Loucy (cell line): Measurements from ENCODE around the gene NRM.
"Not testable (repeated sequence)": the region's sequence is repeated elsewhere in the genome, so short reads cannot be mapped to it uniquely, and the experiment has no call there.

Source experiments
- H2AFZ ChIP-seq: fragments of 200-600 bp; sonication (generic); 2 replicates; pipeline ENCODE4 v1.6.0; 2016; ENCODE audit warnings: antibody characterized with exemption, mild to moderate bottlenecking, low read length, moderate library complexity
- H3F3A ChIP-seq: fragments of 200-600 bp; 2 replicates; pipeline ENCODE4 v1.6.0; 2016; ENCODE audit warnings: antibody characterized with exemption, low read depth, mild to moderate bottlenecking
- H3K27me3 ChIP-seq: fragments of 200-600 bp; sonication (generic); 2 replicates; pipeline ENCODE4 v1.6.1; 2014; ENCODE audit warnings: low read length, mild to moderate bottlenecking; ENCODE audit not compliant: insufficient read depth, poor library complexity, severe bottlenecking
- H3K36me3 ChIP-seq: fragments of 200-600 bp; sonication (generic); 2 replicates; pipeline ENCODE4 v1.6.1; 2016; ENCODE audit warnings: low read length; ENCODE audit not compliant: insufficient read depth
- H3K4me1 ChIP-seq: fragments of 200-600 bp; sonication (generic); 2 replicates; pipeline ENCODE4 v1.5.1; 2014; ENCODE audit warnings: low read length, mild to moderate bottlenecking; ENCODE audit not compliant: insufficient read depth, poor library complexity, severe bottlenecking
- H3K4me2 ChIP-seq: fragments of 200-600 bp; sonication (generic); 2 replicates; pipeline ENCODE4 v1.6.0; 2014; ENCODE audit warnings: antibody characterized with exemption, low read length, low read depth, mild to moderate bottlenecking; ENCODE audit not compliant: poor library complexity, severe bottlenecking
- H3K4me3 ChIP-seq: fragments of 200-600 bp; sonication (generic); 2 replicates; pipeline ENCODE4 v1.5.1; 2014; ENCODE audit warnings: low read length, mild to moderate bottlenecking, mixed read lengths; ENCODE audit not compliant: poor library complexity, severe bottlenecking
- H3K79me2 ChIP-seq: fragments of 200-600 bp; sonication (generic); 2 replicates; pipeline ENCODE4 v1.6.1; 2014; ENCODE audit warnings: low read length; ENCODE audit not compliant: insufficient read depth
- H3K9ac ChIP-seq: fragments of 200-600 bp; sonication (generic); 2 replicates; pipeline ENCODE4 v1.6.0; 2014; ENCODE audit warnings: mild to moderate bottlenecking, low read depth, low read length, moderate library complexity; ENCODE audit not compliant: poor library complexity, severe bottlenecking
- H3K9me2 ChIP-seq: fragments of 200-600 bp; sonication (generic); replicated peaks from 2 replicates; pipeline ENCODE4 v1.6.1; 2016; ENCODE audit warnings: low read depth, low read length, mixed read lengths
- H3K9me3 ChIP-seq: fragments of 200-600 bp; sonication (generic); 2 replicates; pipeline ENCODE4 v1.6.1; 2014; ENCODE audit warnings: mild to moderate bottlenecking, antibody characterized with exemption, low read length, low read depth; ENCODE audit not compliant: insufficient read depth
- H4K20me1 ChIP-seq: fragments of 200-600 bp; sonication (generic); 2 replicates; pipeline ENCODE4 v1.6.0; 2014; ENCODE audit warnings: antibody characterized with exemption, low read length, mild to moderate bottlenecking; ENCODE audit not compliant: insufficient read depth, poor library complexity, severe bottlenecking
- CTCF ChIP-seq: fragments of 200-600 bp; sonication (generic); conservative IDR thresholded peaks from 2 replicates; pipeline ENCODE4 v1.5.1; 2014; ENCODE audit warnings: mild to moderate bottlenecking, antibody characterized with exemption, low read length
- EZH2phosphoT487 ChIP-seq: fragments of 200-600 bp; IDR thresholded peaks from 2 replicates; pipeline ENCODE4 v1.6.1; 2018; ENCODE audit warnings: antibody characterized with exemption, mild to moderate bottlenecking, moderate library complexity, borderline replicate concordance

Gene NRM

DNA sequence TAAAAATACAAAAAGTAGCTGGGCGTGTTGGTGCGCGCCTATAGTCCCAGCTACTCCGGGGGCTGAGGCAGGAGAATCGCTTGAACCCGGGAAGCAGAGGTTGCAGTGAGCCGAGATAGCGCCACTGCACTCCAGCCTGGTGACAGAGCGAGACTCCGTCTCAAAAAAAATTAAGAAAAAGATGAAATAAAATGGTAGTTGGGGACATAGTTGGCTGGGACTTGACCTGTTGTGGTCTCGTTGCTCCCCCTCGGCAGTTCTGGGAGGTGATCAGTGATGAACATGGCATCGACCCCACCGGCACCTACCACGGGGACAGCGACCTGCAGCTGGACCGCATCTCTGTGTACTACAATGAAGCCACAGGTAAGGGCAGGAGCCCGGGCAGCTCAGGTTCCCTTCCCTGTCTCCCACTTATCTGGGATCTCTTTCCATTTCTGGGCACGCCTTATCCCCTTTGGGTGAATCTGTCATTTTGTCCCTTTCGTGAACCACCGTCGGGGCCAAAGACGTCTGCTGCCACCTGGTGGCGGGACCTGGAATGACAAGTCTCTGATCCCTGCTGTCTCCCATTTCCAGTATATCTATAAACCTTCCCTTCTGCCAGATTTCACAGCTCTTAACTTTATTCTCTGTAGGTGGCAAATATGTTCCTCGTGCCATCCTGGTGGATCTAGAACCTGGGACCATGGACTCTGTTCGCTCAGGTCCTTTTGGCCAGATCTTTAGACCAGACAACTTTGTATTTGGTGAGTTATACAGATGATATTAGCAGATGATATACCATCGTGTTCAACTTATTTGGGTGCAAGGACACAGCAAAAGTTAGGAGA is 31.7 kb upstream of the NRM start:
- H2AFZ ChIP-seq, result no peak overlapping the region
- peak overlapping the region; percentile 100 for H3K4me2 ChIP-seq
- no peaks in the 10 kb centered on the region for H3K9me3 ChIP-seq
- H3K4me3 ChIP-seq, result peak overlapping the region; percentile 98
- peak overlapping the region; percentile 100 for H3K9ac ChIP-seq
- H3K4me1 ChIP-seq, result peaks cover 41% of the 10 kb centered on the region
- no peaks in the 10 kb centered on the region for H3K9me2 ChIP-seq
- peaks cover 55% of the 10 kb centered on the region for H3K36me3 ChIP-seq
- TF ChIP-seq CTCF (peak; percentile 98), EZH2phosphoT487 (no peak)
- H3K27me3 ChIP-seq, result peaks cover 15% of the 10 kb centered on the region
- H3K79me2 ChIP-seq, result peaks cover 88% of the 10 kb centered on the region
- peaks cover 59% of the 10 kb centered on the region for H4K20me1 ChIP-seq
- H3F3A ChIP-seq, result peaks cover 34% of the 10 kb centered on the region

GRCh38 chr6:30722025-30722279 is 31.2 kb upstream of the NRM start:
- H3K4me3 ChIP-seq, result peak overlapping the region; percentile 98

DNA sequence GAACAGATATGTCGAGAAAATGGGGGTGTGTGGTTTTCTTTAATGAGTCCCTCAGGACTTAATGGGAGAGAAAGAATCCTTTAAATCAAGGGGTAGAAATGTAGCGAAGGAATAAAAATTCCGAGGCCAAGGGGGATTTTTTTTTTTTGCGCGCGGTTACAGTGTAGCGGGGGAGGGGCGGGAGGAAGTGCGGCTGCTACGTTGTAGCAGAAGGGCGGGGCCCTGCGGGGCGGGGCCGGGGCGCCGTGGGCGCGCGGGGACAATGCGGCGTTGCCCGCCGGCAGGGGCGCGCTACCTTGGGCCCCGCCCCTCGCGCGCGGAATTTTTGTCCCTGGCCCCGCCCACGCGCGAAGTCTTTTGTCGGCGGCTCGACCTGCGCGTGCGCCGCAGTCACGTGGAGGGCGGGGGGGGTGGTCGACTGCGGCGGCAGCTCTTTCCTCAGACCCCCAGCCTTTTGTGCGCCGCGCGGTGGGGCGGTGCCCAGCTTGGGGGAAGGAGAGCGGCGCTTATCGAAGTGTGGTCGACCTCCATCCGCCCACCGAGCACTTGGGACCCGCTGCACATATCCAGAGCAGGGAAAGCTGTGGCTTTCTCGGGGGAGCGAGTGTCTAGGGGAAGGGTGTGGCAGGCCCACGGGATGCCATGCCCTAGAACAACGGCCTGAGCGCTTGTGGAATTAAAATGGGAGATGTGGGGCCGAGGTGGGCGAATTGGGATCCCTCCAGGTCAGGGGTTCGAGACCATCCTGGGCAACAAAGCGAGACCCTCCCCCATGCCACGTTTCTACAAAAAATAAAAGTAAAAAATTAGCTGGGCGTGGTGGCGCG is 30.6 kb upstream of the NRM start:
- peak overlapping the region; percentile 100 for H3K4me2 ChIP-seq
- H3F3A ChIP-seq, result peaks cover 27% of the 10 kb centered on the region
- no peak overlapping the region for H2AFZ ChIP-seq
- peak overlapping the region; percentile 100 for H3K9ac ChIP-seq
- H3K79me2 ChIP-seq, result peaks cover 85% of the 10 kb centered on the region
- peak; percentile 25; the same call in 1 of the 2 replicates for TF ChIP-seq CTCF
- TF ChIP-seq EZH2phosphoT487, result no peak
- peaks cover 52% of the 10 kb centered on the region for H4K20me1 ChIP-seq
- H3K36me3 ChIP-seq, result peaks cover 48% of the 10 kb centered on the region
- H3K27me3 ChIP-seq, result peaks cover 15% of the 10 kb centered on the region
- no peaks in the 10 kb centered on the region for H3K9me2 ChIP-seq
- peak overlapping the region; percentile 98 for H3K4me3 ChIP-seq
- H3K9me3 ChIP-seq, result no peaks in the 10 kb centered on the region
- peaks cover 44% of the 10 kb centered on the region for H3K4me1 ChIP-seq

More at GRCh38 chr6:30722025-30722279, 31.2 kb upstream of the NRM start:
- H3K9me2 ChIP-seq, H2AFZ ChIP-seq, H3K9me3 ChIP-seq: not testable (repeated sequence)
- peaks cover 41% of the 10 kb centered on the region for H3K4me1 ChIP-seq
- H3K27me3 ChIP-seq, result peaks cover 15% of the 10 kb centered on the region
- peaks cover 85% of the 10 kb centered on the region for H3K79me2 ChIP-seq
- peaks cover 31% of the 10 kb centered on the region for H3F3A ChIP-seq
- H3K4me2 ChIP-seq, result peak overlapping the region; percentile 100
- peak overlapping the region; percentile 100 for H3K9ac ChIP-seq
- H4K20me1 ChIP-seq, result peaks cover 55% of the 10 kb centered on the region
- H3K36me3 ChIP-seq, result peaks cover 51% of the 10 kb centered on the region
